Stimulated activated CD4-positive, alpha-beta T cell treated with anti-CD3 and anti-CD28 coated beads, Interleukin-2, amount 100 ng/mL, for 4 hours (primary cell): Measurements from ENCODE around the gene TMEM176B.

Experiments used
- DNase-seq: peaks from one replicate; pipeline ENCODE4 v3.0.0-alpha.2; 2020; ENCODE audit warnings: low read depth

TMEM176B gene

GRCh38 chr7:150751702-150752101 lies 48.5 kb downstream of the TMEM176B start:
- DNase-seq: no peak

GRCh38 chr7:150748376-150748775 lies 51.8 kb downstream of the TMEM176B start:
- no peak for DNase-seq

DNA sequence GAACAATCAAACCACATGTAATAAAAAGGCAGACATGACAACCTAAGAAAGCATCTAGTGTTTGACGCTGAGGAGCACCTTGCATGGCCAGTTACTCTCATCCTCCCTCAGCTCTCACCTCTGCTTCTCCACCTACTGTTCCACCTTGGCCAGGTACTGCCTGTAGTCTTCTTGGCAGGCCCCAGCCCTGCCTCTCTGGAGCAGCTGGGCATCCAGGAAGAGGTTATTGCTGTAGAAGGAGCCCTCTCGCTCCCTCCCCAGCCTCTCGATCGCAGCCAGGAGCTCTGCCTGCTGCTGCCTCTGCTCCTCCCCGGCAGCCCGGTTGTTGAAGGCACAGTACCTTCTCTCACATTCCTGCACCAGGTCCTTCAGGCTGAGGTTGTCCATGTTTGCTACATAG lies 53.2 kb downstream of the TMEM176B start:
- no peak for DNase-seq

DNA sequence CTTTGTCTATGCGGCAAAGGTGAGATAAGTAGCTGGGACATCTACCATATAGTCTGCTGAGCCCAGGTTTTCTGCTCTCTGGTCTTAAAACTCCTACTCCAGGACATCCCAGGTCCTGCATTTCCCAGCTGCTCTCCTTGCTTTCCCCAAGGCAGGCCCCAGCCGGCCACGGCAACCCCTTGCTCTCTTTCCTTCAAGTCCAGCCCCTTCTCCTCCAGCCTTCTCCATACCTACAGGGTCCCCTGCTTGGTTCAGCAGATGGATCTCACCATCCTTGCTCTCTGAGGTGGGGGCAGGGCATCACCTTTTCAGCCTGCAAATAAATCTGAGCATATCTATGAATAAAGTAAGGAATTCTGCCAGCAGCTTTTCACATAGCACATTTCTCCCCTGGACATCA lies 54.3 kb downstream of the TMEM176B start:
- DNase-seq: no peak

DNA sequence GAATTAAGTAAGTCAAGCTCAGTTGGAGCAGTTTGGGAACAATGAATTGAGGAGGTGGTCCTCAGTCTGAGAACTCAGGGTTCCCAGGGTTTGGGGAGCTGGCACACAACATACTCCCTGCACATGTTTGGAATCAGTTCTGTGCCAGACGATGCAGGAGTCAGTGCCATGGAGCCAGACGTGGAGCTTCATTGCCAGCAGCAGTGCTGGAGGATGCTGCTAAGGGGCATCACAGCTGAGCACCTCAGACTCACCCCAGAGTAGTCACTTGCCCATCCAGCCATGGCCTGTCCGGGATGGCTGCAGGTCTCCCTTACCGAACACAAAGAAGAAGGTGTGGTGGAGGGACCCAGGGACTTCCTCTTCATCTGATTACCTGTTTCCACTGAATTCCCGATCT lies 55.1 kb downstream of the TMEM176B start:
- no peak for DNase-seq

DNA sequence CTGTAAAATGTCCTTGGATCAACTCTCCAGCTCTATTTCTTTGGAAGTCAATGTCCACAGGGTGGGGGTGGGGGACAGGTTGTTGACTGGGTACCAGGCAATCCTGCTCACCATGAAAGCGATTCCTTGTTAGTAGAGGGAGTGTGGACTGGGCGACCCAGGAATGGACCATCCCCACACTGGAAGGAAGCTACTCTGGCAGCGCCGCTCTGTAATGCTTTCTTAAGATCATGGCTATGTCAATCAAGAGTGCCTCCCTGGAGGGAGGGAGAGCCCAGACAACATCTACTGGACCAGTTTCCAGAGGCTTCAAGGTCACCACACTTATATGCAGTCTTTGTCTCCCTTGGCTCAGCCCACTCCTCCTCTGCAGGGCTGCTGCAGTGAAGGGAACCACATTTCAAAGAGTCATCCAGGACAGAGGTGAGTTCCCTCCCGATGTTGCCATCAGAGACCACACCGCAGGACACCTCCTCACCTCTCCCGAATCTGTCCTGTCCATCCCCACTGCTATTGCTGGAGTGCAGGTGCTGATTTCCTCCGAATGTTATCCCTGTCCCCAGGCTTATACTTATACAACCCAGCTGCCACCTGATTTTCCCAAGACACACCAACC lies 56.0 kb downstream of the TMEM176B start:
- no peak for DNase-seq

DNA sequence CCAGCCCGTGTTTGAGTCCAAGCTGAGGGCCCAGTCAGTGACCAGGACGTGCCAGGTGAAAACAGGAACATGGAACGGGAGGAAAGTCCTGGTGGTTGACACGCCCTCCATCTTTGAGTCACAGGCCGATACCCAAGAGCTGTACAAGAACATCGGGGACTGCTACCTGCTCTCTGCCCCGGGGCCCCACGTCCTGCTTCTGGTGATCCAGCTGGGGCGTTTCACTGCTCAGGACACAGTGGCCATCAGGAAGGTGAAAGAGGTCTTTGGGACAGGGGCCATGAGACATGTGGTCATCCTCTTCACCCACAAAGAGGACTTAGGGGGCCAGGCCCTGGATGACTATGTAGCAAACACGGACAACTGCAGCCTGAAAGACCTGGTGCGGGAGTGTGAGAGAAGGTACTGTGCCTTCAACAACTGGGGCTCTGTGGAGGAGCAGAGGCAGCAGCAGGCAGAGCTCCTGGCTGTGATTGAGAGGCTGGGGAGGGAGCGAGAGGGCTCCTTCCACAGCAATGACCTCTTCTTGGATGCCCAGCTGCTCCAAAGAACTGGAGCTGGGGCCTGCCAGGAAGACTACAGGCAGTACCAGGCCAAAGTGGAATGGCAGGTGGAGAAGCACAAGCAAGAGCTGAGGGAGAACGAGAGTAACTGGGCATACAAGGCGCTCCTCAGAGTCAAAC lies 57.7 kb downstream of the TMEM176B start:
- DNase-seq: no peak
